Peyer's patch (tissue), 4 donors: ENCODE measurements around the gene PEX5. TPM values are rescaled to one million over a fixed set of nuclear protein-coding genes. Genes with fewer than 3 reads are reported as not detected.

Source experiments
- DNase-seq, 3 donors: peaks; one replicate each; pipeline ENCODE4 v3.0.0-alpha.2; 2017 to 2019
- H3K27ac ChIP-seq, 4 donors: fragments of 200-600 bp; sonication (generic); one replicate each; pipeline ENCODE4 v1.5.1; 2016 to 2019
- H3K27me3 ChIP-seq, 2 donors: fragments of 200-600 bp; sonication (generic); one replicate each; pipeline ENCODE4 v1.5.1; 2019
- H3K36me3 ChIP-seq, 3 donors: fragments of 200-600 bp; sonication (generic); one replicate each; pipeline ENCODE4 v1.5.1; 2016 to 2019
- H3K4me1 ChIP-seq, 4 donors: fragments of 200-600 bp; sonication (generic); one replicate each; pipeline ENCODE4 v1.5.1; 2016 to 2019
- H3K4me3 ChIP-seq, 4 donors: fragments of 200-600 bp; sonication (generic); 1 replicate in 3 of 4; 2 replicates in 1 of 4; pipeline ENCODE4 v1.5.1; 2016 to 2019; ENCODE audit warnings: mild to moderate bottlenecking in 1 of 4
- H3K9me3 ChIP-seq, 4 donors: fragments of 200-600 bp; sonication (generic); one replicate each; pipeline ENCODE4 v1.5.1; 2016 to 2019; ENCODE audit warnings: mild to moderate bottlenecking in 1 of 4
- POLR2A ChIP-seq, 2 donors: fragments of 450-650 bp; IDR thresholded peaks; one replicate each; pipeline ENCODE4 v1.5.1; 2017; ENCODE audit warnings: antibody characterized with exemption in 2 of 2, mild to moderate bottlenecking in 2 of 2, moderate library complexity in 2 of 2
- total RNA-seq, 4 donors: library from RNA; depleted of rRNA; stranded (reverse); fragments of >200 nt; gene quantifications; one replicate each; pipeline ENCODE4 v1.1.0, GENCODE V29; 2016
- TF ChIP-seq, protein P1 (sequence below), 6 experiments: fragments of 450-650 bp in 4 of 6; fragments of 200-600 bp in 2 of 6; sonication (generic) in 1 of 6; IDR thresholded peaks; one replicate each; pipeline ENCODE4 v1.5.1; 2017 to 2019; ENCODE audit warnings: antibody characterized with exemption in 6 of 6, mild to moderate bottlenecking in 3 of 6, moderate library complexity in 1 of 6

PEX5 gene
- total RNA-seq, 4 donors from 2014 or later: 26.1 to 47.0 (median 37.7) TPM

GRCh38 chr12:7155471-7156034 is 33.9 kb upstream of the PEX5 start:
- peaks cover 0 to 11% (median 0%) of the 10 kb centered on the region in 3 donors for H3K36me3 ChIP-seq
- DNase-seq: no peak
- TF ChIP-seq POLR2A (IDR thresholded peaks at IDR 0.05): no peak
- TF ChIP-seq, protein P1, sequence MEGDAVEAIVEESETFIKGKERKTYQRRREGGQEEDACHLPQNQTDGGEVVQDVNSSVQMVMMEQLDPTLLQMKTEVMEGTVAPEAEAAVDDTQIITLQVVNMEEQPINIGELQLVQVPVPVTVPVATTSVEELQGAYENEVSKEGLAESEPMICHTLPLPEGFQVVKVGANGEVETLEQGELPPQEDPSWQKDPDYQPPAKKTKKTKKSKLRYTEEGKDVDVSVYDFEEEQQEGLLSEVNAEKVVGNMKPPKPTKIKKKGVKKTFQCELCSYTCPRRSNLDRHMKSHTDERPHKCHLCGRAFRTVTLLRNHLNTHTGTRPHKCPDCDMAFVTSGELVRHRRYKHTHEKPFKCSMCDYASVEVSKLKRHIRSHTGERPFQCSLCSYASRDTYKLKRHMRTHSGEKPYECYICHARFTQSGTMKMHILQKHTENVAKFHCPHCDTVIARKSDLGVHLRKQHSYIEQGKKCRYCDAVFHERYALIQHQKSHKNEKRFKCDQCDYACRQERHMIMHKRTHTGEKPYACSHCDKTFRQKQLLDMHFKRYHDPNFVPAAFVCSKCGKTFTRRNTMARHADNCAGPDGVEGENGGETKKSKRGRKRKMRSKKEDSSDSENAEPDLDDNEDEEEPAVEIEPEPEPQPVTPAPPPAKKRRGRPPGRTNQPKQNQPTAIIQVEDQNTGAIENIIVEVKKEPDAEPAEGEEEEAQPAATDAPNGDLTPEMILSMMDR (IDR thresholded peaks at IDR 0.05): no peak
- no peaks in the 10 kb centered on the region for H3K9me3 ChIP-seq
- H3K27me3 ChIP-seq: no peaks in the 10 kb centered on the region
- H3K27ac ChIP-seq: no peak overlapping the region
- no peak overlapping the region for H3K4me3 ChIP-seq
- H3K4me1 ChIP-seq: no peaks in the 10 kb centered on the region

DNA sequence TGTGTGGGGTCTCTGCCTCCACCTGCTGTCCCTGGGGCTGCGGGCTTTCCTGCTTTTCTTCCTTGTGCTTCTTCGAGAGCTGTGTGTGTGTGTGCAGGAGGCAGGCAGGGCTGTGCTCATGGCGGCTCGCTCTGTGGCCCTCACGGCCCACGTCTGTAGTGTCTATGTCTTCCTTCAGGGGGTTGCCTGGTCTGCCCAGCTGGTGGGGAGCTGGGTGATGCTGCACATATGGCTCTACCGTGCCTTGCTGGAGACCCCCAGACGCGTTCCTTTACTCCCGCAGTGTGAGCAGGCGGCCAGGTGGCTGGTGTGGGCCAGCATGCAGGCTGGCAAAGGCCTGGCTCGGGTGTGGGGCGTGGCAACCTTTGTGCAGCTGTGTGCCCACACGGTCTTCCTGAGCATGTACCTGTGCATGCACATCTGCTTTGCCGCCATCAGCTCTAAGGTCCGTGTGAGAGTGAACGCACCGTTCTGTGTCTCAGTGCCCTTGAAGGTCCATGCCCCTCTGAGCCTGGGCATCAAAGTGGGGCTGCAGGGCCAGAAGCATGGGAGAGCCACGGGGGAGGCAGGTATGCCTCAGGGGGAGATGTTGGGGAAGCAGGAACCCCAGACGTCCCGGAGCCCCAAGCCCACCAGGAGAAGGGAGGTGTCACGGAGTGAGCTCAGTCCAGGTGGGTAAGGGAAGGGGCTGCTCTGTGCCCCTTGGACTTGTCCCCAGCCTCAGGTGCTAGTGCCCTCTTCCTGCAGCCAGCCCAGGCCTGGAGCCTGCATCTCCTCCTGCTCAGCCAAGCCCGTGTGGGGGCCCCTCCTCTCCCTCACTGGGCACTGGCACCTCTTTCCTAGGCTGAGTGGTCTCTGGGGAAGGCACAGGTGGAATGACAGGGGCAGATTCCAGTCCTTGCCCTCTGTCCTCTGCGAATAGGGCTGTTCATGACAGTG is 33.0 kb upstream of the PEX5 start:
- DNase-seq: no peak
- Histone ChIP-seq H3K4me1 (no peaks in the 10 kb centered on the region), H3K27ac (no peak overlapping the region), H3K4me3 (no peak overlapping the region), H3K36me3 (peaks cover 0 to 5% (median 0%) of the 10 kb centered on the region in 3 donors), H3K9me3 (no peaks in the 10 kb centered on the region), H3K27me3 (no peaks in the 10 kb centered on the region)
- no peak for TF ChIP-seq POLR2A (IDR thresholded peaks at IDR 0.05)
- TF ChIP-seq, protein P1 (IDR thresholded peaks at IDR 0.05): no peak

DNA sequence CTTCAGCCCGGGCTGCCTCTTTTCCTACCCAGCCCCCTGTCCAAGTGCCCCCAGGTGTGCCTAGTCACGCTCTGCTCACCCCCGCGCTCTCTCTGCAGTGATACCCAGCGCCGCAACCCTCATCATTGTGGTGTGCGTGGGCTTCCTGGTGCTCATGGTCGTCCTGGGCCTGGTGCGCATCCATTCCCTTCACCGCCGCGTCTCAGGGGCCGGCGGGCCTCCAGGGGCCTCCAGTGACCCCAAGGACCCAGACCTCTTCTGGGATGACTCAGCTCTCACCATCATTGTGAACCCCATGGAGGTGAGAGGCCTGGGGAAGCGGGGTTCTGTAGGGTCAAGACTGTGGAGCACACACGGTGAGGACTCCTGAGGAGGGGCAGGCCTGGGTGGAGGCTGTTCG is 32.1 kb upstream of the PEX5 start:
- Histone ChIP-seq H3K27me3 (no peaks in the 10 kb centered on the region), H3K27ac (no peak overlapping the region), H3K4me1 (no peaks in the 10 kb centered on the region), H3K4me3 (no peak overlapping the region), H3K9me3 (no peaks in the 10 kb centered on the region), H3K36me3 (peaks cover 0 to 5% (median 0%) of the 10 kb centered on the region in 3 donors)
- no peak for TF ChIP-seq POLR2A (IDR thresholded peaks at IDR 0.05)
- TF ChIP-seq, protein P1 (IDR thresholded peaks at IDR 0.05): no peak
- no peak for DNase-seq

GRCh38 chr12:7158781-7159609 is 30.5 kb upstream of the PEX5 start:
- Histone ChIP-seq H3K27me3 (no peaks in the 10 kb centered on the region), H3K27ac (no peak overlapping the region), H3K36me3 (peaks cover 0 to 5% (median 0%) of the 10 kb centered on the region in 3 donors), H3K9me3 (no peaks in the 10 kb centered on the region), H3K4me1 (no peaks in the 10 kb centered on the region), H3K4me3 (no peak overlapping the region)
- DNase-seq: no peak
- TF ChIP-seq POLR2A (IDR thresholded peaks at IDR 0.05): no peak
- TF ChIP-seq, protein P1 (IDR thresholded peaks at IDR 0.05): no peak

DNA sequence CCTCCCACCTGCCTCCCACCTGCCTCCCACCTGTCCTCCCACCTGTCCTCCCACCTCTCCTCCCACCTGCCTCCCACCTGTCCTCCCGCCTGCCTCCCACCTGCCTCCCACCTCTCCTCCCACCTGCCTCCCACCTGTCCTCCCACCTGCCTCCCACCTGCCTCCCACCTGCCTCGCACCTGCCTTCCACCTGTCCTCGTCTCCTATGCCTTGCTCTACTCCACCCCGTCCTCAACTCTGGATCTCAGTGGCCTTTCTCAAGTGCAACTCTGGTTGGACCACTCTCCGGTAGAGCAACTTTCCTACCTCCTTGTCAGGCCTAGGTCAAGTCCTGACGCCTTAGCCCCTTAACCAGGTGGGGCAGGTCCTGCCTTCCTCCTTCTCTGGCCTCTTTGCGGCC is 29.3 kb upstream of the PEX5 start:
- no peaks in the 10 kb centered on the region for H3K4me1 ChIP-seq
- H3K36me3 ChIP-seq: peaks cover 0 to 5% (median 0%) of the 10 kb centered on the region in 3 donors
- no peak overlapping the region for H3K27ac ChIP-seq
- no peak overlapping the region for H3K4me3 ChIP-seq
- H3K9me3 ChIP-seq: no peaks in the 10 kb centered on the region
- H3K27me3 ChIP-seq: no peaks in the 10 kb centered on the region
- no peak for DNase-seq
- TF ChIP-seq, protein P1 (IDR thresholded peaks at IDR 0.05): no peak
- no peak for TF ChIP-seq POLR2A (IDR thresholded peaks at IDR 0.05)
